CD4-positive, alpha-beta T cell (primary cell): ENCODE measurements around the gene DNAH6. TPM values are rescaled to one million over a fixed set of nuclear protein-coding genes. Genes with fewer than 3 reads are reported as not detected.

ENCODE experiments used
- ATAC-seq: fragments of 200-7000 bp; cut with Tn5 transposase; one replicate; pipeline ENCODE4 v1.10.0; 2022; ENCODE audit warnings: mild to moderate bottlenecking; ENCODE audit not compliant: poor library complexity
- CTCF ChIA-PET: fragments of 350-600 bp; sonication (Branson Sonifier 250); formaldehyde crosslinking; loops from one replicate; lab custom pipeline; 2021; ENCODE audit warnings: antibody characterized with exemption, inconsistent platforms; lab: Charles Lee
- POLR2A ChIA-PET: fragments of 350-600 bp; sonication (Branson Sonifier 250); formaldehyde crosslinking; loops from one replicate; lab custom pipeline; 2021; ENCODE audit warnings: antibody characterized with exemption, inconsistent platforms; lab: Charles Lee
- DNase-seq, 14 experiments: peaks; one replicate each; pipeline ENCODE4 v3.0.0-alpha.2; 2013 to 2020; ENCODE audit warnings: mixed read lengths in 2 of 14
- H3K27ac ChIP-seq, 2 donors: one replicate each; pipeline versions ENCODE4 v1.5.1 to v1.7.0; 2013; ENCODE audit warnings: low read length in 2 of 2, low read depth in 1 of 2, mild to moderate bottlenecking in 1 of 2
- H3K27me3 ChIP-seq, 2 experiments: 1 replicate in 1 of 2; 2 replicates in 1 of 2; pipeline versions ENCODE4 v1.6.1 to v1.7.0; 2013; ENCODE audit warnings: low read length in 2 of 2, control low read depth in 1 of 2, mild to moderate bottlenecking in 1 of 2, moderate library complexity in 1 of 2; ENCODE audit not compliant: insufficient read depth in 2 of 2, control insufficient read depth in 1 of 2
- H3K36me3 ChIP-seq: one replicate; pipeline ENCODE4 v1.6.1; 2013; ENCODE audit warnings: low read length, control low read depth; ENCODE audit not compliant: insufficient read depth
- H3K4me1 ChIP-seq: one replicate; pipeline ENCODE4 v1.6.1; 2013; ENCODE audit warnings: low read length, control low read depth; ENCODE audit not compliant: insufficient read depth
- H3K4me3 ChIP-seq: one replicate; pipeline ENCODE4 v1.5.1; 2013; ENCODE audit warnings: mild to moderate bottlenecking, low read length, moderate library complexity
- H3K9me3 ChIP-seq, 2 experiments: 1 replicate in 1 of 2; 2 replicates in 1 of 2; pipeline versions ENCODE4 v1.6.1 to v1.7.0; 2013; ENCODE audit warnings: low read length in 2 of 2, mild to moderate bottlenecking in 2 of 2, control low read depth in 1 of 2, moderate library complexity in 1 of 2; ENCODE audit not compliant: control insufficient read depth in 1 of 2, insufficient read depth in 1 of 2
- H3K27ac Mint-ChIP-seq: one replicate; pipeline ENCODE4 v1.8.0; 2020; ENCODE audit warnings: mixed read lengths
- H3K27me3 Mint-ChIP-seq: one replicate; pipeline ENCODE4 v1.8.0; 2021; ENCODE audit warnings: mixed read lengths
- H3K36me3 Mint-ChIP-seq: one replicate; pipeline ENCODE4 v1.8.0; 2021; ENCODE audit warnings: low read depth, mixed read lengths
- H3K4me1 Mint-ChIP-seq: one replicate; pipeline ENCODE4 v1.8.0; 2021; ENCODE audit warnings: low read depth, mixed read lengths
- H3K4me3 Mint-ChIP-seq: one replicate; pipeline ENCODE4 v1.8.0; 2020; ENCODE audit warnings: mild to moderate bottlenecking, mixed read lengths
- H3K9me3 Mint-ChIP-seq: one replicate; pipeline ENCODE4 v1.8.0; 2020; ENCODE audit warnings: mixed read lengths
- intact Hi-C, 2 experiments: fragments of 100-400 bp; cut with DNase I in 1 of 2; cut with micrococcal nuclease in 1 of 2; formaldehyde crosslinking; loops; one replicate each; pipeline versions ENCODE4 v1.15.1 to v1.9.0; 2023 to 2025; cut with DNase I, micrococcal nuclease
- total RNA-seq, 174 experiments: library from RNA in 2 of 174; stranded (reverse) in 2 of 174; gene quantifications; one replicate each; pipeline ENCODE4 v1.2.3 and lab custom pipeline; 2021 to 2026
- TF ChIP-seq, protein P1 (sequence below): fragments of 200-600 bp; IDR thresholded peaks from one replicate; pipeline ENCODE4 v1.8.0; 2022; ENCODE audit warnings: antibody characterized with exemption, mild to moderate bottlenecking

DNAH6 gene
- total RNA-seq, 2 experiments from 2014 or later: 0.59 to 1.2 TPM

DNA sequence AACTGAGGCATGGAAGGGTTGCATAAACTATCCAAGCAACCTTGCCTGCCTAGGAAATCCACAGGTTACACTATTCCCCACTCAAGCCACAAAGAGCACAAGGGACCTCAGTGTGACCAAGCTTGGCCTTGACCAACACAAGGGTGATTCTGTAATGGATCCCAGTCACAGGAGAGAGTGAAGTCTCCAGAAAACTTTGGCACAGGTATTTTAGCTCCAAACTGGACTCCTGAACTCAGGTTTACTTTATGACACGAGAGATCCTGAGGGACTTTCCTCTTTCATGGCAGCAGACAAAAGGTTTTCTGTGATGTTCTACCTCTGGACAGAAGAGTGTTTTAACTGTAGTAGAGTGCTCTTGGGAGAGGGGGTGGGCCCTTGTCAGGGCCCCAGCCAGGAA, 195.4 kb downstream of the DNAH6 start:
- Histone ChIP-seq H3K9me3 (no peaks in the 10 kb centered on the region), H3K4me1 (peaks cover under 1% of the 10 kb centered on the region), H3K36me3 (no peaks in the 10 kb centered on the region), H3K27me3 (no peaks in the 10 kb centered on the region), H3K27ac (no peak overlapping the region), H3K4me3 (no peak overlapping the region)
- ATAC-seq (no peak), DNase-seq (no peak)
- intact Hi-C loops: no loop called here
- H3K9me3 Mint-ChIP-seq: no peaks in the 10 kb centered on the region
- no peak overlapping the region for H3K4me3 Mint-ChIP-seq
- no peaks in the 10 kb centered on the region for H3K36me3 Mint-ChIP-seq
- H3K27ac Mint-ChIP-seq: no peak overlapping the region
- H3K4me1 Mint-ChIP-seq: peaks cover 35% of the 10 kb centered on the region
- H3K27me3 Mint-ChIP-seq: no peaks in the 10 kb centered on the region
- POLR2A ChIA-PET: no interaction called here
- TF ChIP-seq, protein P1, sequence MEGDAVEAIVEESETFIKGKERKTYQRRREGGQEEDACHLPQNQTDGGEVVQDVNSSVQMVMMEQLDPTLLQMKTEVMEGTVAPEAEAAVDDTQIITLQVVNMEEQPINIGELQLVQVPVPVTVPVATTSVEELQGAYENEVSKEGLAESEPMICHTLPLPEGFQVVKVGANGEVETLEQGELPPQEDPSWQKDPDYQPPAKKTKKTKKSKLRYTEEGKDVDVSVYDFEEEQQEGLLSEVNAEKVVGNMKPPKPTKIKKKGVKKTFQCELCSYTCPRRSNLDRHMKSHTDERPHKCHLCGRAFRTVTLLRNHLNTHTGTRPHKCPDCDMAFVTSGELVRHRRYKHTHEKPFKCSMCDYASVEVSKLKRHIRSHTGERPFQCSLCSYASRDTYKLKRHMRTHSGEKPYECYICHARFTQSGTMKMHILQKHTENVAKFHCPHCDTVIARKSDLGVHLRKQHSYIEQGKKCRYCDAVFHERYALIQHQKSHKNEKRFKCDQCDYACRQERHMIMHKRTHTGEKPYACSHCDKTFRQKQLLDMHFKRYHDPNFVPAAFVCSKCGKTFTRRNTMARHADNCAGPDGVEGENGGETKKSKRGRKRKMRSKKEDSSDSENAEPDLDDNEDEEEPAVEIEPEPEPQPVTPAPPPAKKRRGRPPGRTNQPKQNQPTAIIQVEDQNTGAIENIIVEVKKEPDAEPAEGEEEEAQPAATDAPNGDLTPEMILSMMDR: no peak
- CTCF ChIA-PET: no interaction called here

DNA sequence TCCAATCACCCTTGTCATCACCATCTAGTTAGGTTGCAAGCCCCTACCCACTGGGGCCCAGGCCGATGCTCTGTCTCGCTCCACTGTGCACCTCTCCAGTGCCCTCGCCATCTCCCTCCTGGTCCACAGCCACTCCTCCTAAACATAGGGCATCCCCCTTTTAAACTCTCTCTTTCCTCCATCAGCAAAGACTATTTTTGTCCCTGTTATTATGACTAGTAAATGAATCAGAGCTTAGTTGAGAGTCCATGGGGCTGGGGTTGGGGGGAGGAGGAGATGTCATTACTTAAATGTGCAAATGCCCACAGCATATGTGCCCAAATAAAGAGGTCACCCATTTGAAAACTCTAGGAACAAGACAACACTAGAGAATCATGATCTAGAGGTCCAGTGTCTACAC, 197.1 kb downstream of the DNAH6 start:
- H3K36me3 ChIP-seq: no peaks in the 10 kb centered on the region
- CTCF ChIA-PET: no interaction called here
- H3K27ac ChIP-seq: no peak overlapping the region
- POLR2A ChIA-PET: no interaction called here
- Mint-ChIP-seq H3K9me3 (no peaks in the 10 kb centered on the region), H3K4me3 (no peak overlapping the region), H3K4me1 (peaks cover 39% of the 10 kb centered on the region), H3K36me3 (no peaks in the 10 kb centered on the region), H3K27ac (no peak overlapping the region), H3K27me3 (no peaks in the 10 kb centered on the region)
- peaks cover 7% of the 10 kb centered on the region for H3K4me1 ChIP-seq
- no peak overlapping the region for H3K4me3 ChIP-seq
- H3K9me3 ChIP-seq: no peaks in the 10 kb centered on the region
- no peak for DNase-seq
- intact Hi-C loops: no loop called here
- no peak for ATAC-seq
- TF ChIP-seq, protein P1: no peak
- H3K27me3 ChIP-seq: no peaks in the 10 kb centered on the region

DNA sequence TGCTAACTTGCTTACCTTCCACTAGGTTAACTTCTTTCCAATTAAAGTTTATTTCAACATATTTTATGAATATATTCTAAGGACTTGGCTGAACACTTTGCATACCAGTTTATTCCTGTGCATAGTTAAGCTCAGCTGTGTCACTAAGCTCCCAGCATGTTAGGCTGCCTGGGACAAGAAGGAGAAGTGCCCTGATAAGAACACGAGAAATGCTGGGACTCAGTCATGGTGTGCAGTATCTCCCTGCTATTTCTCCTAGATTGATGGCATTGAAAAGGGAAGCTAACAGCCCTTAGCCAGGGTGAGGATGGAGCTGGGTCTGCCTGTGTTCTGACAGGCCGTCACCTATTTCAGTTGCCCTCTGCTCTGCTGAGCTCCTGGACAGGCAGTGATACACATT, 200.3 kb downstream of the DNAH6 start:
- H3K9me3 ChIP-seq: no peaks in the 10 kb centered on the region
- no peak overlapping the region for H3K4me3 ChIP-seq
- TF ChIP-seq, protein P1: no peak
- ChIA-PET POLR2A (interaction anchor here (0.9 to 1.4 kb wide), 5 partner anchors 9 to 133 kb away, joined by 3 to 4 read pairs (median 4); no protein-coding TSS in a partner anchor), CTCF (interaction anchor here (0.6 to 2.2 kb wide), 5 partner anchors 11 to 381 kb away, joined by 3 to 6 read pairs (median 3); no protein-coding TSS in a partner anchor)
- no peaks in the 10 kb centered on the region for H3K36me3 ChIP-seq
- H3K4me1 Mint-ChIP-seq: peaks cover 34% of the 10 kb centered on the region
- no peaks in the 10 kb centered on the region for H3K9me3 Mint-ChIP-seq
- H3K27me3 ChIP-seq: no peaks in the 10 kb centered on the region
- H3K27ac ChIP-seq: no peak overlapping the region
- intact Hi-C loops: no loop called here
- H3K36me3 Mint-ChIP-seq: no peaks in the 10 kb centered on the region
- peaks cover 7% of the 10 kb centered on the region for H3K4me1 ChIP-seq
- peak overlapping the region; percentile 68 for H3K27ac Mint-ChIP-seq
- no peak for ATAC-seq
- H3K4me3 Mint-ChIP-seq: peak overlapping the region; percentile 13
- DNase-seq: no peak
- no peaks in the 10 kb centered on the region for H3K27me3 Mint-ChIP-seq
